NCI-H2171 (cell line): ENCODE measurements around the gene TYK2.
"Not testable (repeated sequence)": the region's sequence is repeated elsewhere in the genome, so short reads cannot be mapped to it uniquely, and the experiment has no call there.

Experiments
- DNase-seq: peaks from one replicate; lab custom pipeline; 2025; lab: John Stamatoyannopoulos, UW

TYK2 gene

GRCh38 chr19:10407096-10407495 lies 26.7 kb upstream of the TYK2 start:
- no peak for DNase-seq

- DNase-seq = no peak
Measured at GRCh38 chr19:10406191-10406590, 25.8 kb upstream of the TYK2 start.

DNA sequence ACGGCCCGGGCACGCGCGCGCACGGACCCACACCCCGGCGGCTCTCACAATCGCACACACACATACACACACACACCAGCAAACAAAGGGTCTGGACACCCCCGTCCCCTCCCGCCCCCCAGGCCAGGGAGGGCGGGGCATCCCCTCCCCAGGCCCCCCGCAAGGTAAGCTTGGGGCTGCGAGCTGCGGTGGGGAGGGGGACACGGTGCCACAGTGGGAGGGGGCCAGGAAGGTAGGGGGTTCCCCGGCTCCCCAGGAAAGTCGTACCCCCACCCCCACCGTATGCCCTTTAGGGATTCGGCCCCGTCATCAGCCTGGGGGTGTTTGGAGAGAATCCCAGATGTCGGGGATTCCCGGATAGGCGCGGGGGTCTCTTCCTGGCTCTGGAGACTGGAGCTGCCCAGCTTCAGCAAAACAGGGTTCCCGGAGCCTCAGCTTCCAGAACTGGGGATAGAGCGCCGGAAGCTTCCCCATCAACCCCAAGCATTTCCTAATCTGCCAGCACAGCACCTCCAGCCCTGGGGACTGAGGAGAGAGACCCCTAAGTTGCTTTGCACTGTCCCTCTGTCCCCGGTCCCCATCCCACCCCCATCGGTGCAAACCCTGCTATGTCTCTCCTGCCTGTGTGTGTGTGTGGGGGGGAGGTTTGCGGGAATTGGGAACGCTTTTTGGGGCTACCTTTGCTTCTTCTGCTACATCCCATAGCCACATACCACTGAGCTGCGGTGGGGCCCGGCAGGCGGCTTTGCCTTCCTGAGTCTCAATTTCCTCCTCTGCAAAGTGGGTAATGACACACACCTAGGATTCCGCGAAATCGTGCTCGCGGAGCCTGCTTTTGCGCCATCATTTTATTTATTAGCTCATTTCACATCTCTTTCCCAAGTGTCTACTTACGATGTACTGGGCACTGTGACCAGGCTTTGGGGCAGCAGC lies 24.8 kb upstream of the TYK2 start:
- DNase-seq = no peak

GRCh38 chr19:10403137-10404021 lies 23.0 kb upstream of the TYK2 start, which contains the start of gene CDC37:
CDC37 (minus strand) TSS chr19:10403542; CDS start chr19:10403479, 63 bp downstream.
- DNase-seq = peak; percentile 96

GRCh38 chr19:10402441-10403038 lies 22.2 kb upstream of the TYK2 start:
- no peak for DNase-seq

DNA sequence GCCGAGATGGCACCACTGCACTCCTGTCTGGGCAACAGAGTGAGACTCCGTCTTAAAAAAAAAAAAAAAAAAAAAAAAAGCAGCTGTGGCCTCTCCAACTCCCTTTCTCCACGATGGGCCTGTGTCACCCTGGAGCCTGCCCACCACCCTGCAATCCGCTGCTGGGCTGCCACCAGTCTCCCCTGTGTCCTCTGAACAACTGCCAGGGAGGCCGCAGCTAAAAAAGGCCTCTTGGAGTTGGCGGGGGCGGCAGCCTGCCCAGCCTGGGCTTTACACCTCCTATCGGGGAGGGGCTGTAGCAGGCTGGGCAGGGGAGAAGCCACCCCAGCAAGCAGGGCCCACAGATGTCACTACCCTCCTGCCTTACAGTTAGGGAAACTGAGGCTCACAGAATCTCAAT lies 19.5 kb upstream of the TYK2 start:
- DNase-seq = no peak

DNA sequence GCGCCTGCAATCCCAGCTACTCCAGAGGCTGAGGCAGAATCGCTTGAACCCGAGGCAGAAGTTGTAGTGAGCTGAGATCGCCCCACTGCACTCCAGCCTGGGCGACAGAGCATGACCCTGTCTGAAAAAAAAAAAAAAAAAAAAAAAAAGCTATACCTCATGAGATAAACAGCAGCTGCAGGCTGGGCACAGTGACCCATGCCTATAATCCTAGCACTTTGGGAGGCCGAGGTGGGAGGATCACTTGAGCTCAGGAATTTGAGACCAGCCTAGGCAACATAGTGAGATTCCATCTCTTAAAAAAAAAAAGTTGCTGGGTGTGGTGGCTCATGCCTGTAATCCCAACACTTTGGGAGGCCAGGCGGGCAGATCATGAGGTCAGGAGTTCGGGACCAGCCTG lies 19.0 kb upstream of the TYK2 start:
- not testable (repeated sequence) for DNase-seq

- DNase-seq = no peak
Measured at GRCh38 chr19:10398819-10399218, 18.4 kb upstream of the TYK2 start.

- no peak for DNase-seq
Measured at GRCh38 chr19:10395917-10396316, 15.5 kb upstream of the TYK2 start.

GRCh38 chr19:10395436-10395835 lies 15.1 kb upstream of the TYK2 start:
- no peak for DNase-seq

DNA sequence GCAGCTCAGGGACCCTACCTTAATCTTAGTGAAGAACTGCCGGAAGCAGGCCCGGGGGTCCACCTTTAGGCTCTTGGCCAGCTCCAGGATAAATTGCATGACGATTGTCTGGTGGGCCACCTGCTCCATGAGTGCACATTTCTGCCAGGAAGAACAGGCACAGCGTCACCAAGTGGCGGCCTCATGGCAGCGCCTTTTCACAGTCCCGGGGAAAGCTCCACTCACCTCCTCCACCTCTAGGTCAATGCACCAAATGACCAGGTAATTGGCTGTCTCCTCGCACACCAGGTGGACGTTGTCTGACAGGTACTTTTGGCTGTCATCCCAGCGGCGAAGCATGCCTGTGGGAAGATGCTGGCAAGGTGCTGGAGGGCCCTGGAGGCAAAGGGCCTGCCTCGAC lies 14.6 kb upstream of the TYK2 start:
- DNase-seq = no peak

GRCh38 chr19:10393137-10393536 lies 12.8 kb upstream of the TYK2 start:
- no peak for DNase-seq

GRCh38 chr19:10392120-10392519 lies 11.7 kb upstream of the TYK2 start:
- DNase-seq = no peak

DNA sequence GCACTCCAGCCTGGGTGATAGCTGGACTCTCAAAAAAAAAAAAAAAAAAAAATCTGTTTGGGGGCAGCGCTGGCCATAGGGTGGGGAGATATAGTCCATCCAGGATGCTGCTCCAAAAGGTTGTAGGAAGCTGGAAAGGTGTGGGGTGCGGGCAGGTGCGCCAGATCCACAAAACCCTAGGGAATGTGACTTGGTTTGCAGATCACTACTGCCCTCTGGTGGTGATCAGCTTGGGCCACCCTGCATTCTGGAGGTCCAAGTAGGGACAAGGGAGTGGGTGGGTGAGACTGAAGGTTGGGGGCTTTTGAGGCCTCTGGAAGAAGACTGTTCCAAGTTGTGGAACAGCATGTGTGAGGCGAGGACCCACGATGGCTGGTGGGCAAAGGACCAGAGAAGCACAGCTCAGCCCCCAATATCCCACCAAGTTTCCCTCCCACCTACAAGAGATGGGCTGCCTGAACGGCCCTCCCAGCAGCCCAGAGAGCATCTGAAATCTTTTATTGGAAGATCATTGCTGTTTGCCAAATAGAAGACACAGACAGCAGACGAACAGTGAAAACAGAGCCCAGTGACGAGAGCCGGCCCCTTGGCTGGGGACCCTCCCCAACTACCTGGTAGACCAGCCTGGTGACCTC lies 10.4 kb upstream of the TYK2 start:
- DNase-seq = peak; percentile 70

GRCh38 chr19:10389863-10390262 lies 9.5 kb upstream of the TYK2 start:
- peak; percentile 9 for DNase-seq

- peak; percentile 75 for DNase-seq
Measured at GRCh38 chr19:10388957-10389356, 8.6 kb upstream of the TYK2 start.

- DNase-seq = no peak
Measured at GRCh38 chr19:10384580-10384979, 4.2 kb upstream of the TYK2 start.

GRCh38 chr19:10383223-10383499 lies 2.8 kb upstream of the TYK2 start:
- not testable (repeated sequence) for DNase-seq

DNA sequence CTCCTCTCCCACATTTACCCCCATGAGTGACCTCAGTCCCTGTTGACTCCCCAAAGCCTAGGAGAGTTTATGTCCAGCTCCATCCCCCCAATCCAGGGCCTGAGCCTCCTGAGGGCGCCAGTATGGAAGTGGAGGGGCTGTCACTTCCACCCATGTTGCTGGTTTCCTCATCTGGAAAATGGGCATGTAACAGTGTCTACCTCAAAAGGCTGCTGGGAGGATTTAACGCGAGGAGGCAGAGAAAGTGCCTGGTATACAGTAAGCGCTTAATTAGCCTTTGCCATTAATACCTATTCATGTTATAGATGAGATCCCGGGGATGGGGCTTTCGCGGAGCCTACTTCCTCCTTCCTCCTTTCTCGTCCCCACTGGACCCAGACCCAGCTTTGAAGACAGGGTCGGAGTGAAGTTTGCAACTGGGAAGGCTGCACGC lies 476 bp downstream of the TYK2 start:
- DNase-seq = no peak

GRCh38 chr19:10378124-10378523 lies 2.2 kb downstream of the TYK2 start:
- no peak for DNase-seq

GRCh38 chr19:10377140-10377640 lies 3.2 kb downstream of the TYK2 start:
- not testable (repeated sequence) for DNase-seq

GRCh38 chr19:10374931-10375330 lies 5.4 kb downstream of the TYK2 start:
- no peak for DNase-seq
